ENCODE measurements around the gene PCDHGA7. TPM values are rescaled to one million over a fixed set of nuclear protein-coding genes. Genes with fewer than 3 reads are reported as not detected.
A peak's percentile ranks its signal among the peaks of the same experiment; 100 is the strongest.

The PCDHGA7 gene
- total RNA-seq, 4 donors from 2014 or later, result 2.0 to 8.6 (median 3.2) TPM

GRCh38 chr5:141399555-141400258, 17.2 kb downstream of the PCDHGA7 start:
- H3K27me3 ChIP-seq, result peaks cover 28% of the 10 kb centered on the region
- intact Hi-C loops (cut with DNase I; ENCODE audit: low total_unique reads) (loop anchor here (10.0 kb wide), 1 partner anchor 125 kb away; no protein-coding TSS in a partner anchor), in situ Hi-C loops (cut with MboI; ENCODE audit: low pct_ligation_motif_present in 1 of 4, low pct_unique_long_range_greater_than_20kb in 1 of 4, low sequenced_read_pairs in 3 of 4) (loop anchor here in 2 of 4 donors (10.0 to 25.0 kb wide), 2 partner anchors 165 to 187 kb away; partner anchors contain the start of genes PCDHB12 (in 1 of the 2), PCDHB13 (in 1 of the 2) and PCDHB14 (in 1 of the 2))
- H3K9me3 ChIP-seq, result peaks cover 50 to 86% of the 10 kb centered on the region in 2 donors
- 66% methylated on average over 61 of the region's 61 CpGs; no CpG with 5 or more reads in 1 of the 2 donors for WGBS, 2 donors (ENCODE audit: low coverage in 1 of 2)
- no peak overlapping the region for H3K4me3 ChIP-seq
- no peaks in the 10 kb centered on the region for H3K36me3 ChIP-seq
- H3K27ac ChIP-seq, result no peak overlapping the region
- H3K4me1 ChIP-seq, result no peaks in the 10 kb centered on the region
- DNase-seq, result no peak
- TF ChIP-seq CTCF (IDR thresholded peaks at IDR 0.05) (no peak), POLR2A (IDR thresholded peaks at IDR 0.05) (no peak), EP300 (IDR thresholded peaks at IDR 0.05; ENCODE audit: low read depth) (no peak), POLR2AphosphoS5 (IDR thresholded peaks at IDR 0.05) (no peak)

- WGBS, 2 donors (ENCODE audit: low coverage in 1 of 2), result 33 to 45% methylated on average over 7 to 27 of the region's 27 CpGs
- Histone ChIP-seq H3K27ac (no peak within 1 kb of the TSS), H3K9me3 (peaks cover 54 to 96% of the 10 kb centered on the region in 2 donors), H3K4me3 (peak within 1 kb of the TSS in 1 of 4 donors; percentile 32), H3K27me3 (peaks cover 26% of the 10 kb centered on the region), H3K4me1 (no peaks in the 10 kb centered on the region), H3K36me3 (no peaks in the 10 kb centered on the region)
- TF ChIP-seq CTCF (IDR thresholded peaks at IDR 0.05) (peak in 3 of 5 experiments; percentile 12 to 19 (median 19)), POLR2A (IDR thresholded peaks at IDR 0.05) (no peak), POLR2AphosphoS5 (IDR thresholded peaks at IDR 0.05) (no peak), EP300 (IDR thresholded peaks at IDR 0.05; ENCODE audit: low read depth) (no peak)
- in situ Hi-C loops (cut with MboI; ENCODE audit: low pct_ligation_motif_present in 1 of 4, low pct_unique_long_range_greater_than_20kb in 1 of 4, low sequenced_read_pairs in 3 of 4) (loop anchor here in 1 of 4 donors (10.0 kb wide), 1 partner anchor 162 kb away; no protein-coding TSS in a partner anchor), intact Hi-C loops (cut with DNase I; ENCODE audit: low total_unique reads) (loop anchor here (10.0 kb wide), 1 partner anchor 122 kb away; no protein-coding TSS in a partner anchor)
- DNase-seq, result no peak
Measured at GRCh38 chr5:141402553-141403243, 20.2 kb downstream of the PCDHGA7 start, which contains the start of gene PCDHGA9. Gene PCDHGA9, plus strand, starts transcription at chr5:141402778. Its CDS starts 175 bp downstream, at chr5:141402953.

GRCh38 chr5:141403387-141403786, 20.8 kb downstream of the PCDHGA7 start:
- intact Hi-C loops (cut with DNase I; ENCODE audit: low total_unique reads) (loop anchor here (10.0 kb wide), 1 partner anchor 121 kb away; no protein-coding TSS in a partner anchor), in situ Hi-C loops (cut with MboI; ENCODE audit: low pct_ligation_motif_present in 1 of 4, low pct_unique_long_range_greater_than_20kb in 1 of 4, low sequenced_read_pairs in 3 of 4) (loop anchor here in 1 of 4 donors (10.0 kb wide), 1 partner anchor 161 kb away; no protein-coding TSS in a partner anchor)
- TF ChIP-seq POLR2A (IDR thresholded peaks at IDR 0.05), result no peak
- no peak for TF ChIP-seq CTCF (IDR thresholded peaks at IDR 0.05)
- no peak overlapping the region for H3K27ac ChIP-seq
- WGBS, 2 donors (ENCODE audit: low coverage in 1 of 2), result 40 to 57% methylated on average over 17 to 22 of the region's 22 CpGs
- H3K4me3 ChIP-seq, result peak overlapping the region in 1 of 4 donors; percentile 32
- peaks cover 54 to 99% of the 10 kb centered on the region in 2 donors for H3K9me3 ChIP-seq
- DNase-seq, result no peak
- H3K36me3 ChIP-seq, result no peaks in the 10 kb centered on the region
- H3K27me3 ChIP-seq, result peaks cover 28% of the 10 kb centered on the region
- H3K4me1 ChIP-seq, result no peaks in the 10 kb centered on the region
